ENCODE results near the gene MS4A18.

The MS4A18 gene

DNA sequence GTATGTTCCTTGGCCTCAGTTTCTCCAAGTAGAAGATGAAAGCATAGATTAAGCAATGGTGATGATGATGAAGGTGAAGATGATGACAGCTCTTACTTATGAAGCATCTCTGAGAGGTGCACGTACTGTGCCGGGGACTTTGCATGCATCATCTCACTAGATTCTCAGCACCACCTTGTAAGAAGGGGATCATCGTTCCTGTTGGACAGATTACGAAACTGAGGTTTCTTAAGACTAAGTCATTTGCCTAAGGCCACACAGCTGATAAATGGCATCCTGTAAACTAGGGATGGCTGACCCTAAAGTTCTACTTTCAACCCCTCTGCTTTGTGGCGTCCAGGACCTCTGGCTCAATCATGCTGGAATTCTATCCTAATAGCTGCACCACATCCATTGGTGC, 40.8 kb downstream of the MS4A18 start:
- TF ChIP-seq, protein P1, sequence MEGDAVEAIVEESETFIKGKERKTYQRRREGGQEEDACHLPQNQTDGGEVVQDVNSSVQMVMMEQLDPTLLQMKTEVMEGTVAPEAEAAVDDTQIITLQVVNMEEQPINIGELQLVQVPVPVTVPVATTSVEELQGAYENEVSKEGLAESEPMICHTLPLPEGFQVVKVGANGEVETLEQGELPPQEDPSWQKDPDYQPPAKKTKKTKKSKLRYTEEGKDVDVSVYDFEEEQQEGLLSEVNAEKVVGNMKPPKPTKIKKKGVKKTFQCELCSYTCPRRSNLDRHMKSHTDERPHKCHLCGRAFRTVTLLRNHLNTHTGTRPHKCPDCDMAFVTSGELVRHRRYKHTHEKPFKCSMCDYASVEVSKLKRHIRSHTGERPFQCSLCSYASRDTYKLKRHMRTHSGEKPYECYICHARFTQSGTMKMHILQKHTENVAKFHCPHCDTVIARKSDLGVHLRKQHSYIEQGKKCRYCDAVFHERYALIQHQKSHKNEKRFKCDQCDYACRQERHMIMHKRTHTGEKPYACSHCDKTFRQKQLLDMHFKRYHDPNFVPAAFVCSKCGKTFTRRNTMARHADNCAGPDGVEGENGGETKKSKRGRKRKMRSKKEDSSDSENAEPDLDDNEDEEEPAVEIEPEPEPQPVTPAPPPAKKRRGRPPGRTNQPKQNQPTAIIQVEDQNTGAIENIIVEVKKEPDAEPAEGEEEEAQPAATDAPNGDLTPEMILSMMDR (IDR thresholded peaks at IDR 0.05; ENCODE audit: low read depth, low read length, missing control alignments), result no peak
- no peak overlapping the region for H3K4me3 ChIP-seq (ENCODE audit: low read depth, low read length)
- no peak for DNase-seq (ENCODE audit: low read depth)

DNA sequence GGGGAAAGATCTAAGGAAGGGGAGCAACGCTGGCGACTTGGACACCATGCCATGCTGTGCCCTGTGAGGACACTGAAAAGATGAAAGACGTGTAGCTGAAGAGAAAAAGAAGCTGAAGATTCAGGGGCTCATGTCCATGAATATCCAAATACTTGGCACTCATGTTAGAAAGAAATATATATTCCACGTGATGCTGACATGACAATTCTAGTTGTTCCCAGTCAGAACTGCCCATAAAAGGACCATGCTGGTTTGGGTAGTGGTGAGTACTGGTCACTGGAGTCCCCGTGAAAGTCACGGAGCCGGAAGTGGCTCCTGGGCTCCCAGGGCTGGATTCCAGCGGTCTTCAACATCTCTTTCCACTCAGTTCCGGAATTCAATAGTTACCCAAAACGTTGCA, 42.0 kb downstream of the MS4A18 start:
- TF ChIP-seq, protein P1 (IDR thresholded peaks at IDR 0.05; ENCODE audit: low read depth, low read length, missing control alignments), result no peak
- no peak overlapping the region for H3K4me3 ChIP-seq (ENCODE audit: low read depth, low read length)
- no peak for DNase-seq (ENCODE audit: low read depth)

DNA sequence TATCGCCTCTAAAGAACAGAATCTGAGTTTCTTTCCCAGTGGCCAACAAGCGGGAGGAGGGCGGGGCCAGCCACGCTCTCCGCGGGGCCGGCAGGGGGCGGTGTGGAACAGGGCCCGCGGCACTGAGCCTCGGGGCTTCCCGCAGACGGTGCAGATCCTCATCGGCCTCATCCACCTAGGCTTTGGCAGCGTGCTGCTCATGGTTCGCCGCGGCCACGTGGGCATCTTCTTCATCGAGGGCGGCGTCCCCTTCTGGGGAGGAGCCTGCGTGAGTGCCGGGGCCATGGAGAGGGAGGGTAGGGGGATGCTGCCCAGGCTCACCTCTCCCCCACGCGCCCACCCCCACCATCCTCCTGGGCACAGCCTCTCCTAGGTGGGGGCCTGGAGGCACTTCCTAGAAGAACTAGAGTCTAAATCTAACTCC, 42.9 kb downstream of the MS4A18 start:
- no peak overlapping the region for H3K4me3 ChIP-seq (ENCODE audit: low read depth, low read length)
- DNase-seq (ENCODE audit: low read depth), result no peak

GRCh38 chr11:60768202-60768601, 43.7 kb downstream of the MS4A18 start:
- TF ChIP-seq, protein P1 (IDR thresholded peaks at IDR 0.05; ENCODE audit: low read depth, low read length, missing control alignments), result no peak
- DNase-seq (ENCODE audit: low read depth), result no peak
- H3K4me3 ChIP-seq (ENCODE audit: low read depth, low read length), result no peak overlapping the region

More for the DNA sequence above, 42.9 kb downstream of the MS4A18 start:
- TF ChIP-seq, protein P1 (IDR thresholded peaks at IDR 0.05; ENCODE audit: low read depth, low read length, missing control alignments), result peak; percentile 9

DNA sequence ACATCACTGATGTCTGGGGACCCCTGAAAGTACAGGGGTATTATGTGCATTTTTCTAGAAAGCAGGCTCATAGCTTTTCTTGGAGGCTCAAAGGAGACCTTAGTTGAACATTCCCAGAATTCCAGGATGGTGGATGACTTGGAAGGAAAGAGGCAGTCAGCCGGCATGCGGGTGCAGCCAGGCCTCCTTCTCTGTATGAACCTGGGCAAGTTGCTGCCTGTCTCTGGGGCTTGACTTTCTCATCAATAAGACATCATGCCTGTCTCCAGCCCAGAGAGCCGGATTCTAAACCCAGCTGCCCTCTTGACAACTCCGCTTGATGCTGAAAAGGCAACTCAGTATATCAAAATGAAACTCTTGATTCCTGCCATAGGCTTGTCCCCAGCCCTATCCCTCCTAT, 44.8 kb downstream of the MS4A18 start:
- TF ChIP-seq, protein P1 (IDR thresholded peaks at IDR 0.05; ENCODE audit: low read depth, low read length, missing control alignments), result no peak
- no peak for DNase-seq (ENCODE audit: low read depth)
- no peak overlapping the region for H3K4me3 ChIP-seq (ENCODE audit: low read depth, low read length)

DNA sequence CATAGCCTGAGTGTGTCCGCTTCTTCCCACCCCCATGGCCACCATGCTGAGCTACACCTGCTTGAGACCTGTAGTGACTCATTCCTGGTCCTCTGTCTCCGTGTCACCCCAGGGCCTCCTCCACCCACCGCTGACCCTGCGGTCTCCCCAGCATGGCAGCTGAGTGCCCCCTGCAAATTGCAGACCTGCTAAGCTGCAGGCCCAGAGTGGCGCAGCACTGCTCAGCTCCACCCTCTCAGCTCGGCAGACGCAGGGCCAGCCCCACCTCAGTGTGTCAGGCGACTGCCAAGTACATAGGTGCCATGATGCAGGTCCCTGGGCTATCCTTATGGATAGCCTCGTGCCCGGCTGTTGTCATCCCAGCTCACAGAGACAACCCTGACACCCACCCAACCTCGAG, 45.3 kb downstream of the MS4A18 start:
- TF ChIP-seq, protein P1 (IDR thresholded peaks at IDR 0.05; ENCODE audit: low read depth, low read length, missing control alignments), result no peak
- DNase-seq (ENCODE audit: low read depth), result no peak
- H3K4me3 ChIP-seq (ENCODE audit: low read depth, low read length), result no peak overlapping the region

DNA sequence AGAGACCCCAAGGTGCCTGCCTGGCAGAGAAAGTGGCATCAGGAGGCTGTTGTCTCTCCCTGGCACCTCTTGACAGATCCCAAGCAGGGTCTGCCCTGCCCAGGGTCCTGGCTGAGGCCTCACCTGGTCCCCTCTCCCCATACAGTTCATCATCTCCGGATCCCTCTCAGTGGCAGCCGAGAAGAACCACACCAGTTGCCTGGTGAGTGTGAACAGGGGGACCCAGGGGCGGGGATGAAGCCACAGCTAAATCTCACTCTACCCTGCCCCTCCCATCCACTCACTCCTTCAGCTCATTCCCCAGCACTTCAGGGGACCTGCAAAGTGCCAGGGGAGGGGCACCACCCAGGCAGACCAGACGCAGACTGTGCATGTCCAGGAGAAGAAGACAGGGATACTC, 46.6 kb downstream of the MS4A18 start:
- no peak for DNase-seq (ENCODE audit: low read depth)
- no peak overlapping the region for H3K4me3 ChIP-seq (ENCODE audit: low read depth, low read length)
- TF ChIP-seq, protein P1 (IDR thresholded peaks at IDR 0.05; ENCODE audit: low read depth, low read length, missing control alignments), result no peak
